ENCODE results near the gene BIRC5. TPM values are rescaled to one million over a fixed set of nuclear protein-coding genes. Genes with fewer than 3 reads are reported as not detected.

The BIRC5 gene
- total RNA-seq, 1 donor from 2014 or later, result 0.69 TPM

DNA sequence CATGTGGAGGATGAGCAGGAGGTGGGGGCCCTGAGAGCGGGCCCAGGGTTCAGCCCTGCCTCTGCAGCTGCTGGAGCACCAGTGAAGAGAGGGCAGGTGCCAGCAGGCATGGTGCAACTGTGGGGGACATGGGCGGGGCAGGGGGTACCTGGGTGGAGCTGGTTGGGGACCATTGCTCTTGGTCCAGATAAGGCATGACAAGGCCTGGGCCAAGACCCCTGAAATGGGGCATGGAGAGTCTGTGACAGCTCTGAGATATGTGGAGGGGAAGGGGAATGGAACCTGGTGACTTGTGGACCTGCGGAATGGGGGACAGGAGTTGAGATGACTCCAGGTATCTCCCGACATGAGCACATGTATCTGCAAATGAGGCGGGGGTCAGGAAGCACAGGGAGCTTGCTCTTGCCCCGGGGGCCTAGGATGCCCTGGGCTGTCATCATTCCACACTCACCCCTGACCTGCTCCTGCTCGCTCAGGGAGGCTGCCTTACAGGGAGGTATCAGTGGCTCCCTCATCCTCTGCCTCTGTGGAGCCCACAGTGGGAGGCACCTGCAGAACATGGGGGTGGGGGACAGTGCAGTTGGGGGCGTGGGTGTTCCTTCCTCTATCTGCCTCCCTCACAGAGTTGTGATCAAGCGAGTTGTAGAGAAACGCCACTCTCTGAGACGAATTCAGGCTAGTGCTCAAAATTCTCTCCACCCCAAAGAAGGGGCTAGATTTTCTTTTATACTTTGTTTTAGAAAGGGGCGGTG is 57.5 kb downstream of the BIRC5 start:
- H3K4me3 ChIP-seq, result no peak overlapping the region
- intact Hi-C loops (cut with micrococcal nuclease), result no loop called here
- H3K4me1 ChIP-seq, result peaks cover 11% of the 10 kb centered on the region
- no peak for DNase-seq
- TF ChIP-seq, protein P1, sequence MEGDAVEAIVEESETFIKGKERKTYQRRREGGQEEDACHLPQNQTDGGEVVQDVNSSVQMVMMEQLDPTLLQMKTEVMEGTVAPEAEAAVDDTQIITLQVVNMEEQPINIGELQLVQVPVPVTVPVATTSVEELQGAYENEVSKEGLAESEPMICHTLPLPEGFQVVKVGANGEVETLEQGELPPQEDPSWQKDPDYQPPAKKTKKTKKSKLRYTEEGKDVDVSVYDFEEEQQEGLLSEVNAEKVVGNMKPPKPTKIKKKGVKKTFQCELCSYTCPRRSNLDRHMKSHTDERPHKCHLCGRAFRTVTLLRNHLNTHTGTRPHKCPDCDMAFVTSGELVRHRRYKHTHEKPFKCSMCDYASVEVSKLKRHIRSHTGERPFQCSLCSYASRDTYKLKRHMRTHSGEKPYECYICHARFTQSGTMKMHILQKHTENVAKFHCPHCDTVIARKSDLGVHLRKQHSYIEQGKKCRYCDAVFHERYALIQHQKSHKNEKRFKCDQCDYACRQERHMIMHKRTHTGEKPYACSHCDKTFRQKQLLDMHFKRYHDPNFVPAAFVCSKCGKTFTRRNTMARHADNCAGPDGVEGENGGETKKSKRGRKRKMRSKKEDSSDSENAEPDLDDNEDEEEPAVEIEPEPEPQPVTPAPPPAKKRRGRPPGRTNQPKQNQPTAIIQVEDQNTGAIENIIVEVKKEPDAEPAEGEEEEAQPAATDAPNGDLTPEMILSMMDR (IDR thresholded peaks at IDR 0.05; ENCODE audit: borderline replicate concordance), result no peak
- H3K9me3 ChIP-seq (replicated peaks), result no peaks in the 10 kb centered on the region
- H3K36me3 ChIP-seq, result no peaks in the 10 kb centered on the region
- H3K27me3 ChIP-seq (ENCODE audit: low read depth), result peaks cover 42% of the 10 kb centered on the region
- H3K27ac ChIP-seq (replicated peaks), result no peak overlapping the region

DNA sequence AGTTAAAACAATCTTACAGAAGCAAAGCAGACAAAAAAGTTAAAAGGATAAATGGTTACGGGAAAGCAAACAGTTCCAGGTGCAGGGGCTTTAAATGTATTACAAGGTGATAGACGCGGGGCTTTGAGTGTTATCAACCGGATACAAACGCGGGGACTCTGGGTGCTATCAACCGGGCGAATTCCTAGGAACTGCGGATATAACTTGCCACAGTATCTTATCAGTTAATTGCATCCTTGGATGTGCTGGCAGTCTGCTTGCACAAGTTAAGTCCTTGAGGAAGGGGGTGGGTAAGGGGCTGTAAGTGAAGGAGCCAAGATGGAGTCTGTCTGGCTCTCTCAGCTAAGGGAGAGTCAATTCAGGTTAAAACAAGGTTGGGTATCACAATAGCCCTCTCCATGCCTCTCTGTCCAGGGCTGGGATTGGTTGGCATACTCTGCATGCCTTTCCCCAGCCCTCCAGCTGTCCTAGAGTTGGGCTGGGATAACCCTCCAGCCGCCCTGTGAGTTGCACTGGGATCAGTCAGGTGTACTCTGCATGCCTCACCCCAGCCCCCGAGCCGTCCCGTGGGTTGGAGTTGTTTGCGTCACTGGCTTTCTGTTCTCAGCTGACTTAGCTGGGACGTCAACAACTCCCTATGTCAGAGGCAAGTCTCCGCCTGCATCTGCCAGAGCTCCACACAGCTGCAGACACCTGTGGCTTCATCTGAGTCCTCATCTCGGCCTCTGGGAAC is 58.3 kb downstream of the BIRC5 start:
- H3K36me3 ChIP-seq, result no peaks in the 10 kb centered on the region
- H3K27me3 ChIP-seq (ENCODE audit: low read depth), result peaks cover 42% of the 10 kb centered on the region
- H3K9me3 ChIP-seq (replicated peaks), result no peaks in the 10 kb centered on the region
- TF ChIP-seq, protein P1 (IDR thresholded peaks at IDR 0.05; ENCODE audit: borderline replicate concordance), result no peak
- no peak overlapping the region for H3K27ac ChIP-seq (replicated peaks)
- DNase-seq, result peak; percentile 61
- H3K4me1 ChIP-seq, result peaks cover 11% of the 10 kb centered on the region
- intact Hi-C loops (cut with micrococcal nuclease), result no loop called here
- H3K4me3 ChIP-seq, result no peak overlapping the region

DNA sequence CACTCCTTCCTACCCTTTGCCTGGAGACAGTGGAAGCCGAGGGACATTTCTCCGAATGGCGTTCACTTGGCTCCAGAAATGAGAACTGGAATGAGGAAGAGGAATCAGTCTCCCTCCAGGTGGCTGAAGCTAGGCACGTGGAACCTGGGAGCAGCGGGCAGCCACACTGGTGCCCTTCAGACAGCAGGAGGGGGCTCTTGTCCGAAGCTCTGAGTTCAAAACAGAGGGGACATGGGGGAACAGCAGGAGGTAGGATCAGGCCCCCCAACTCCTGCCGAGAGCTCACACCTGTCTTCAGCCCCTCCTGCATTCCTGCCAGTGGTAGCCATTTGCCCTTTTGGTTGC is 58.8 kb downstream of the BIRC5 start:
- Histone ChIP-seq H3K9me3 (replicated peaks) (no peaks in the 10 kb centered on the region), H3K36me3 (no peaks in the 10 kb centered on the region), H3K27ac (replicated peaks) (no peak overlapping the region), H3K4me3 (no peak overlapping the region), H3K27me3 (ENCODE audit: low read depth) (peaks cover 42% of the 10 kb centered on the region), H3K4me1 (peaks cover 11% of the 10 kb centered on the region)
- TF ChIP-seq, protein P1 (IDR thresholded peaks at IDR 0.05; ENCODE audit: borderline replicate concordance), result no peak
- no peak for DNase-seq
- intact Hi-C loops (cut with micrococcal nuclease), result no loop called here

DNA sequence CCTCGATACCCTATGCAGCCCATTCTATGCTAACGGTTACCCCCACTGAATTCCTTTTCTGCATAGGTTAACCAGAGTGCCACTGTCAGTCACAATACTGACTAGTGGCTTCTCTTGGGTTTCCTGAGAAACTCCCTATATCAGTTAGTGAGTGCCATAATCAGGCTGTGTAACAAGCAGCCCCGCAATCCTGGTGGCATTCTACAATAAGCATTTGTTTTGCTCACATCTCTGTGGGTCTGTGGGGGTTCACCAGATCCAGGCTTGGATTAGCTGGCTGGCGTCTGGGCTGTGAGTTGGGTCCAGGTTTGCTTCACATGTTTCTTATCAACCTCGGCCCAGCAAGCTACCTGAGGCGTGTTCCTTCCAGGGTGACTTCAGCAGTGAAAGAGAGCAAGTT is 59.8 kb downstream of the BIRC5 start:
- H3K9me3 ChIP-seq (replicated peaks), result no peaks in the 10 kb centered on the region
- TF ChIP-seq, protein P1 (IDR thresholded peaks at IDR 0.05; ENCODE audit: borderline replicate concordance), result no peak
- peaks cover 42% of the 10 kb centered on the region for H3K27me3 ChIP-seq (ENCODE audit: low read depth)
- DNase-seq, result no peak
- peaks cover 11% of the 10 kb centered on the region for H3K4me1 ChIP-seq
- intact Hi-C loops (cut with micrococcal nuclease), result no loop called here
- H3K36me3 ChIP-seq, result no peaks in the 10 kb centered on the region
- no peak overlapping the region for H3K4me3 ChIP-seq
- H3K27ac ChIP-seq (replicated peaks), result no peak overlapping the region

Other genes with a start within 250 kb of the BIRC5 start
- 39.5 TPM for gene TMC6, start 85.5 kb upstream of the BIRC5 start, total RNA-seq
- 1.3 TPM for gene TMC8, start 83.5 kb upstream of the BIRC5 start, total RNA-seq
- gene C17orf99, start 67.9 kb upstream of the BIRC5 start, total RNA-seq, result not detected
- gene SYNGR2, start 45.7 kb upstream of the BIRC5 start, total RNA-seq, result 86.9 TPM
- 1.8 TPM for gene TK1, start 27.2 kb upstream of the BIRC5 start, total RNA-seq
- gene AFMID, start 26.9 kb upstream of the BIRC5 start, total RNA-seq, result 22.5 TPM
- gene TMEM235, start 17.4 kb downstream of the BIRC5 start, total RNA-seq, result not detected
- 9.5 TPM for gene SOCS3, start 145.8 kb downstream of the BIRC5 start, total RNA-seq
- 17.1 TPM for gene PGS1, start 164.4 kb downstream of the BIRC5 start, total RNA-seq

All from left ventricle myocardium inferior (tissue), 1 donor.